H1 (cell line): ENCODE measurements around the gene TP53I13. TPM values are rescaled to one million over a fixed set of nuclear protein-coding genes. Genes with fewer than 3 reads are reported as not detected.

Experiments used
- CTCF ChIA-PET: fragments of 300-600 bp; sonication (Branson Sonifier 250); formaldehyde crosslinking; loops from one replicate; lab custom pipeline; 2021; ENCODE audit not compliant: partially characterized antibody; lab: Charles Lee
- POLR2A ChIA-PET: fragments of 300-600 bp; sonication (Branson Sonifier 250); formaldehyde crosslinking; loops from one replicate; lab custom pipeline; 2021; ENCODE audit warnings: inconsistent platforms; ENCODE audit not compliant: partially characterized antibody; lab: Charles Lee
- DNase-seq, 2 experiments: peaks; one replicate each; pipeline versions ENCODE4 v3.0.0 to v3.0.0-alpha.2; 2010 to 2022; ENCODE audit warnings: low spot score in 2 of 2, low read depth in 1 of 2, mixed read lengths in 1 of 2
- FAIRE-seq: peaks from 2 replicates; lab custom pipeline; 2011; peaks lifted over from hg19 to GRCh38; lab: Jason Lieb, UNC
- H2AFZ ChIP-seq: 2 replicates; pipeline ENCODE4 v1.8.1; 2012; ENCODE audit warnings: low read length, inconsistent platforms
- H2AK5ac ChIP-seq: 2 replicates; pipeline ENCODE4 v1.6.1; 2013; ENCODE audit warnings: low read depth, low read length
- H2BK120ac ChIP-seq: replicated peaks from 2 replicates; pipeline ENCODE3; 2013; ENCODE audit warnings: low read depth, low read length, inconsistent platforms
- H2BK12ac ChIP-seq: 2 replicates; pipeline ENCODE4 v1.6.1; 2013; ENCODE audit warnings: low read depth, low read length
- H2BK15ac ChIP-seq: 2 replicates; pipeline ENCODE4 v1.6.1; 2013; ENCODE audit warnings: low read length
- H2BK20ac ChIP-seq: 2 replicates; pipeline ENCODE4 v1.6.1; 2013; ENCODE audit warnings: low read length
- H2BK5ac ChIP-seq: 2 replicates; pipeline ENCODE4 v1.6.1; 2013; ENCODE audit warnings: low read depth, low read length
- H3K14ac ChIP-seq: 2 replicates; pipeline ENCODE4 v1.6.1; 2013; ENCODE audit warnings: inconsistent platforms; ENCODE audit not compliant: insufficient read length
- H3K18ac ChIP-seq: 2 replicates; pipeline ENCODE4 v1.6.1; 2013; ENCODE audit warnings: low read length; ENCODE audit errors: extremely low read depth
- H3K23ac ChIP-seq: 2 replicates; pipeline ENCODE4 v1.6.1; 2013; ENCODE audit warnings: inconsistent platforms; ENCODE audit not compliant: insufficient read length
- H3K23me2 ChIP-seq: 2 replicates; pipeline ENCODE4 v1.6.1; 2013; ENCODE audit warnings: low read depth, low read length
- H3K27ac ChIP-seq: 2 replicates; pipeline ENCODE4 v1.6.1; 2011; ENCODE audit warnings: low read depth, low read length, inconsistent platforms
- H3K27me3 ChIP-seq, 4 experiments: replicated peaks in 1 of 4; 1 replicate in 1 of 4; 2 replicates in 3 of 4; pipeline versions ENCODE4 v1.6.1 to v1.8.1; 2011 to 2013; ENCODE audit warnings: low read length in 3 of 4, mild to moderate bottlenecking in 3 of 4, inconsistent platforms in 2 of 4, mixed read lengths in 2 of 4, moderate library complexity in 1 of 4; ENCODE audit not compliant: control insufficient read depth in 3 of 4, insufficient read depth in 3 of 4; ENCODE audit errors: extremely low read depth in 1 of 4
- H3K36me3 ChIP-seq, 4 experiments: 2 replicates each; pipeline versions ENCODE4 v1.6.1 to v1.8.1; 2011 to 2013; ENCODE audit warnings: mild to moderate bottlenecking in 4 of 4, low read length in 3 of 4, moderate library complexity in 2 of 4, control low read depth in 1 of 4, inconsistent platforms in 1 of 4; ENCODE audit not compliant: insufficient read depth in 4 of 4, control insufficient read depth in 2 of 4
- H3K4ac ChIP-seq: replicated peaks from 2 replicates; pipeline ENCODE3; 2013; ENCODE audit warnings: low read length, low read depth, mixed read lengths, inconsistent platforms; ENCODE audit not compliant: insufficient read length
- H3K4me1 ChIP-seq, 4 experiments: replicated peaks in 1 of 4; 1 replicate in 1 of 4; 2 replicates in 3 of 4; pipeline versions ENCODE4 v1.6.1 to v1.8.1; 2011 to 2013; ENCODE audit warnings: low read length in 3 of 4, inconsistent platforms in 2 of 4, mixed read lengths in 1 of 4; ENCODE audit not compliant: insufficient read depth in 4 of 4, control insufficient read depth in 3 of 4
- H3K4me2 ChIP-seq, 2 experiments: 2 replicates each; pipeline versions ENCODE4 v1.6.1 to v1.8.1; 2011 to 2013; ENCODE audit warnings: low read depth in 2 of 2, low read length in 2 of 2, control low read depth in 1 of 2, inconsistent platforms in 1 of 2, mild to moderate bottlenecking in 1 of 2; ENCODE audit not compliant: insufficient read depth in 1 of 2
- H3K4me3 ChIP-seq, 4 experiments: fragments of 200-600, 300-600 bp in 1 of 4; sonication (generic), shearing (Covaris generic), sonication (Bioruptor Twin) in 1 of 4; 2 replicates each; pipeline versions ENCODE4 v1.5.1 to v1.8.1; 2011 to 2016; ENCODE audit warnings: low read length in 4 of 4, low read depth in 3 of 4, control low read depth in 2 of 4, inconsistent platforms in 2 of 4, mild to moderate bottlenecking in 2 of 4, mixed read lengths in 1 of 4, moderate library complexity in 1 of 4; ENCODE audit not compliant: insufficient read depth in 2 of 4; ENCODE audit errors: extremely low read depth in 1 of 4
- H3K56ac ChIP-seq: replicated peaks from 2 replicates; pipeline ENCODE3; 2013; ENCODE audit warnings: low read depth, mild to moderate bottlenecking, mixed read lengths, low read length, inconsistent platforms; ENCODE audit not compliant: insufficient read length
- H3K79me1 ChIP-seq: 2 replicates; pipeline ENCODE4 v1.6.1; 2013; ENCODE audit warnings: low read depth, low read length, control low read depth
- H3K79me2 ChIP-seq, 2 experiments: 2 replicates each; pipeline versions ENCODE4 v1.6.1 to v1.8.1; 2012 to 2013; ENCODE audit warnings: low read length in 2 of 2, mild to moderate bottlenecking in 2 of 2, inconsistent platforms in 1 of 2; ENCODE audit not compliant: insufficient read depth in 2 of 2, control insufficient read depth in 1 of 2
- H3K9ac ChIP-seq, 4 experiments: replicated peaks in 1 of 4; 1 replicate in 1 of 4; 2 replicates in 3 of 4; pipeline versions ENCODE4 v1.6.1 to v1.8.1; 2011 to 2013; ENCODE audit warnings: low read depth in 3 of 4, low read length in 3 of 4, control low read depth in 2 of 4, mild to moderate bottlenecking in 2 of 4, moderate library complexity in 2 of 4, inconsistent platforms in 1 of 4; ENCODE audit errors: extremely low read depth in 1 of 4
- H3K9me3 ChIP-seq, 2 experiments: 2 replicates each; pipeline versions ENCODE4 v1.6.1 to v1.8.1; 2012 to 2013; ENCODE audit warnings: mild to moderate bottlenecking in 2 of 2, moderate library complexity in 2 of 2, control low read depth in 1 of 2, inconsistent platforms in 1 of 2, low read depth in 1 of 2, low read length in 1 of 2, mixed read lengths in 1 of 2; ENCODE audit not compliant: insufficient read depth in 2 of 2
- H4K20me1 ChIP-seq, 2 experiments: replicated peaks in 1 of 2; 2 replicates each; pipeline versions ENCODE3 to v1.8.1; 2011 to 2013; ENCODE audit warnings: inconsistent platforms in 2 of 2, low read length in 2 of 2, mild to moderate bottlenecking in 1 of 2; ENCODE audit not compliant: insufficient read depth in 2 of 2, control insufficient read depth in 1 of 2
- H4K5ac ChIP-seq: 2 replicates; pipeline ENCODE4 v1.6.1; 2013; ENCODE audit warnings: low read length, low read depth, mixed read lengths, inconsistent platforms; ENCODE audit not compliant: insufficient read length
- H4K8ac ChIP-seq: 2 replicates; pipeline ENCODE4 v1.8.0; 2013; ENCODE audit warnings: mild to moderate bottlenecking, moderate library complexity, low read length, inconsistent platforms; ENCODE audit not compliant: insufficient read depth; ENCODE audit errors: extremely low read depth
- H4K91ac ChIP-seq: replicated peaks from 2 replicates; pipeline ENCODE3; 2013; ENCODE audit warnings: low read length, mixed read lengths, inconsistent platforms; ENCODE audit not compliant: insufficient read length
- CEBPB ChIP-seq: IDR thresholded peaks from 2 replicates; pipeline ENCODE4 v1.6.1; 2012; ENCODE audit warnings: low read depth, low read length
- EGR1 ChIP-seq: IDR thresholded peaks from 2 replicates; pipeline ENCODE4 v1.6.1; 2011; ENCODE audit warnings: low read depth, low read length, borderline replicate concordance
- EZH2 ChIP-seq: fragments of 200-600 bp; sonication (generic); IDR thresholded peaks from 2 replicates; pipeline ENCODE4 v1.7.1; 2012; ENCODE audit warnings: low read depth, mild to moderate bottlenecking, moderate library complexity, low read length, inconsistent platforms; ENCODE audit not compliant: severe bottlenecking
- RAD21 ChIP-seq, 2 experiments: IDR thresholded peaks in 1 of 2; conservative IDR thresholded peaks in 1 of 2; 2 replicates each; pipeline ENCODE4 v1.6.1; 2011; ENCODE audit warnings: low read depth in 2 of 2, low read length in 2 of 2, improper control_type of control experiment in 1 of 2, inconsistent platforms in 1 of 2, mild to moderate bottlenecking in 1 of 2, moderate library complexity in 1 of 2
- SRF ChIP-seq: IDR thresholded peaks from 2 replicates; pipeline ENCODE4 v1.6.1; 2011; ENCODE audit warnings: mild to moderate bottlenecking, low read depth, low read length, moderate library complexity
- WGBS, 2 experiments: shearing (Covaris generic) in 1 of 2; methylation state at CpG; one replicate each; pipeline versions ENCODE4 v1.1.6 to v1.1.7; 2013 to 2015; ENCODE audit warnings: low lambda C conversion rate in 2 of 2, mixed read lengths in 2 of 2, inconsistent platforms in 1 of 2, low coverage in 1 of 2, missing lambda C conversion rate in 1 of 2; ENCODE audit not compliant: insufficient replicate concordance in 2 of 2, insufficient coverage in 1 of 2, insufficient read length in 1 of 2; ENCODE audit errors: extremely low coverage in 1 of 2, missing lambda C conversion rate in 1 of 2; 5-methylcytosine and 5-hydroxymethylcytosine counted together
- polyA plus RNA-seq, 7 experiments: library from polyadenylated mRNA; depleted of rRNA in 3 of 7; stranded (reverse) in 5 of 7; unstranded in 2 of 7; fragments of >200 nt in 5 of 7; fragments of 200-250 nt in 2 of 7; gene quantifications; 1 replicate in 5 of 7; 2 replicates in 1 of 7; 4 replicates in 1 of 7; pipeline versions ENCODE4 v1.2.1 to v1.2.3, GENCODE V29; 2011 to 2013; ENCODE audit warnings: missing spikeins in 2 of 7, mixed read lengths in 2 of 7
- total RNA-seq: library from RNA; stranded (reverse); fragmentation: NEBNext Ultra II Directional; extraction: Animal tissue kit (Norgen Biotek cat#: 25700); gene quantifications from 2 replicates; pipeline ENCODE4 v1.2.1, GENCODE V29; 2021
- TF ChIP-seq, protein P1 (sequence below): IDR thresholded peaks from 2 replicates; pipeline ENCODE4 v1.6.1; 2011; ENCODE audit warnings: low read depth, mild to moderate bottlenecking, low read length; ENCODE audit not compliant: insufficient read depth

The TP53I13 gene
- total and polyA plus RNA-seq, 2 of the 8 experiments (the other 6 are each of a cell fraction or from before 2014, with no cell fraction given), result 22.4 to 35.7 TPM

DNA sequence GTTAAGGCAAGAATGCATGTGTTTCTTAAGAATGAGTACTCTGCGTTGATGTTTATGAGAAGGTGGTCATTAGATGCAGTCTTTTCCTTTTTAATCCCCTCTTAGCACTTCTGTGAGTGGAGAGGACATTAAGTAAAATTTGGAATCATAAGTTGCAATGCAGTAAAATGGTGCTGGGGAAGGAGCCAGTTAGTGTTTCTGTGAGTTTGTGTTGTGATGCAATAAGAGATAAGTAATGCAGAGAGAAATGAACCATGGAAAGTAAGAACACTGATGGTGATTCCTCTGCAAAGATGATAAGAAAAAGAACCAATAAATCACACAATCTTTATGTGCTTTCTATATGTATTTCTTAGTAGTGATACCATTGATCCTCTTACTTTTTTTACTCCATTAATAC is 21.7 kb upstream of the TP53I13 start:
- ChIA-PET POLR2A (no interaction called here), CTCF (interaction anchor here (0.6 to 0.8 kb wide), 2 partner anchors 155 to 177 kb away, joined by 3 read pairs; no protein-coding TSS in a partner anchor)
- Histone ChIP-seq H3K14ac (no peak overlapping the region), H3K56ac (no peak overlapping the region), H2BK5ac (no peak overlapping the region), H3K27me3 (no peaks in the 10 kb centered on the region), H3K4ac (no peak overlapping the region), H2BK120ac (no peak overlapping the region), H3K27ac (no peak overlapping the region), H2AFZ (no peak overlapping the region), H3K9me3 (no peaks in the 10 kb centered on the region), H2BK12ac (no peak overlapping the region), H3K4me1 (no peaks in the 10 kb centered on the region), H3K23me2 (no peaks in the 10 kb centered on the region), H3K9ac (no peak overlapping the region), H3K36me3 (peaks cover 4 to 18% (median 11%) of the 10 kb centered on the region in 4 experiments; a peak in 7 of 8 replicates), H2AK5ac (no peak overlapping the region), H3K23ac (no peak overlapping the region), H4K8ac (no peak overlapping the region)
- 88% methylated on average over 1 of the region's 1 CpG; no CpG with 5 or more reads in 1 of the 2 experiments for WGBS, 2 experiments
- TF ChIP-seq EZH2 (no peak), RAD21 (IDR thresholded peaks at IDR 0.05 in 1 of 2, conservative IDR thresholded peaks at IDR 0.05 in 1 of 2; ENCODE audit: low read depth in 2 of 2, low read length in 2 of 2) (no peak), EGR1 (no peak), CEBPB (no peak), SRF (no peak)
- TF ChIP-seq, protein P1, sequence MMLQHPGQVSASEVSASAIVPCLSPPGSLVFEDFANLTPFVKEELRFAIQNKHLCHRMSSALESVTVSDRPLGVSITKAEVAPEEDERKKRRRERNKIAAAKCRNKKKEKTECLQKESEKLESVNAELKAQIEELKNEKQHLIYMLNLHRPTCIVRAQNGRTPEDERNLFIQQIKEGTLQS, result no peak
- TF ChIP-seq, all 59 proteins: peak for 0
- no peaks in the 10 kb centered on the region for H4K20me1 ChIP-seq
- FAIRE-seq (no peak), DNase-seq (no peak)
- no peak overlapping the region for H2BK15ac ChIP-seq
- H3K79me2 ChIP-seq, result no peaks in the 10 kb centered on the region
- no peak overlapping the region for H3K4me2 ChIP-seq
- no peak overlapping the region for H4K91ac ChIP-seq
- H3K79me1 ChIP-seq, result no peaks in the 10 kb centered on the region
- H2BK20ac ChIP-seq, result no peak overlapping the region
- H3K4me3 ChIP-seq, result no peak overlapping the region
- no peak overlapping the region for H3K18ac ChIP-seq
- H4K5ac ChIP-seq, result no peak overlapping the region
